A549 (cell line): Measurements from ENCODE around the gene GNG10. TPM values are rescaled to one million over a fixed set of nuclear protein-coding genes. Genes with fewer than 3 reads are reported as not detected.

ENCODE experiments used
- ATAC-seq, 2 experiments: fragments of 200-7000 bp in 1 of 2; fragments of >200 bp in 1 of 2; cut with Nextera tagmentation in 1 of 2; cut with Tn5 transposase in 1 of 2; 3 replicates each; pipeline versions ENCODE4 v1.8.0 to v1.9.1; 2018 to 2020; ENCODE audit warnings: mild to moderate bottlenecking in 1 of 2, moderate library complexity in 1 of 2
- CTCF ChIA-PET: fragments of 300-600 bp; sonication (Branson Sonifier 250); formaldehyde crosslinking; extraction: SDS; loops from one replicate; lab custom pipeline; 2021; ENCODE audit warnings: antibody characterized with exemption, inconsistent platforms; lab: Yijun Ruan, JAX
- POLR2A ChIA-PET: fragments of 350-600 bp; formaldehyde crosslinking; extraction: SDS; loops from one replicate; lab custom pipeline; 2021; ENCODE audit warnings: antibody characterized with exemption, inconsistent platforms; lab: Yijun Ruan, JAX
- DNase-seq, 2 experiments: peaks; one replicate each; pipeline versions ENCODE4 v3.0.0 to v3.0.0-alpha.2; 2011 to 2016; ENCODE audit warnings: low read depth in 1 of 2, low spot score in 1 of 2
- FAIRE-seq: peaks from 2 replicates; lab custom pipeline; 2011; peaks lifted over from hg19 to GRCh38; lab: Jason Lieb, UNC
- H3K27ac ChIP-seq, 2 experiments: fragments of >200 bp; sonication (Bioruptor Twin); formaldehyde crosslinking; 3 replicates each; pipeline ENCODE4 v1.5.1; 2016 to 2017
- H3K4me1 ChIP-seq: fragments of >200 bp; sonication (Bioruptor Twin); formaldehyde crosslinking; 3 replicates; pipeline ENCODE4 v1.6.1; 2016
- H3K4me2 ChIP-seq: fragments of >200 bp; sonication (Bioruptor Twin); formaldehyde crosslinking; 3 replicates; pipeline ENCODE4 v1.6.1; 2016
- H3K4me3 ChIP-seq: fragments of >200 bp; sonication (Bioruptor Twin); formaldehyde crosslinking; 3 replicates; pipeline ENCODE4 v1.5.1; 2016
- H3K9me3 ChIP-seq: fragments of >200 bp; sonication (Bioruptor Twin); formaldehyde crosslinking; 3 replicates; pipeline ENCODE4 v1.6.1; 2016
- CBX2 ChIP-seq: fragments of 200-600 bp; sonication (generic); IDR thresholded peaks from 2 replicates; pipeline ENCODE4 v1.6.1; 2016; ENCODE audit warnings: low read depth, mild to moderate bottlenecking, borderline replicate concordance
- CEBPB ChIP-seq, 2 experiments: fragments of >200 bp in 1 of 2; sonication (Bioruptor Twin) in 1 of 2; formaldehyde crosslinking in 1 of 2; IDR thresholded peaks; 2 replicates each; pipeline ENCODE4 v1.6.1; 2012 to 2016
- CHD4 ChIP-seq: fragments of 200-600 bp; sonication (generic); IDR thresholded peaks from 2 replicates; pipeline ENCODE4 v1.6.1; 2016; ENCODE audit warnings: antibody characterized with exemption, mild to moderate bottlenecking, borderline replicate concordance
- FOSL2 ChIP-seq, 2 experiments: fragments of 450-650 bp in 1 of 2; fragments of >200 bp in 1 of 2; sonication (Bioruptor Twin) in 1 of 2; formaldehyde crosslinking; IDR thresholded peaks; 2 replicates each; pipeline versions ENCODE4 v1.5.0 to v1.6.1; 2016 to 2020; ENCODE audit warnings: mild to moderate bottlenecking in 1 of 2, moderate library complexity in 1 of 2
- HOXB5 ChIP-seq: fragments of 250-450 bp; sonication (Bioruptor Pico); IDR thresholded peaks from 2 replicates; pipeline ENCODE4 v1.5.0; 2020; ENCODE audit warnings: mild to moderate bottlenecking, moderate library complexity
- JUNB ChIP-seq: fragments of >200 bp; sonication (Bioruptor Twin); formaldehyde crosslinking; IDR thresholded peaks from 2 replicates; pipeline ENCODE4 v1.6.1; 2016
- KDM1A ChIP-seq: fragments of 200-600 bp; sonication (generic); IDR thresholded peaks from 2 replicates; pipeline ENCODE4 v1.6.1; 2016; ENCODE audit warnings: low read depth, mild to moderate bottlenecking
- NFE2L2 ChIP-seq: fragments of 150-350 bp; conservative IDR thresholded peaks from 2 replicates; pipeline ENCODE4 v1.6.1; 2014; ENCODE audit warnings: low read length
- NPAS2 ChIP-seq: fragments of 250-450 bp; sonication (Bioruptor Pico); IDR thresholded peaks from 2 replicates; pipeline ENCODE4 v1.8.0; 2022; ENCODE audit warnings: mild to moderate bottlenecking, moderate library complexity, borderline replicate concordance
- NR3C1 ChIP-seq: fragments of >200 bp; sonication (Bioruptor Twin); formaldehyde crosslinking; IDR thresholded peaks from 3 replicates; pipeline ENCODE4 v1.6.1; 2017
- RAD21 ChIP-seq, 2 experiments: fragments of >200 bp in 1 of 2; sonication (Bioruptor Twin) in 1 of 2; formaldehyde crosslinking in 1 of 2; IDR thresholded peaks in 1 of 2; conservative IDR thresholded peaks in 1 of 2; 2 replicates in 1 of 2; 3 replicates in 1 of 2; pipeline ENCODE4 v1.6.1; 2012 to 2018; ENCODE audit warnings: inconsistent platforms in 1 of 2
- RNF2 ChIP-seq: fragments of 200-600 bp; sonication (generic); IDR thresholded peaks from 2 replicates; pipeline ENCODE4 v1.6.1; 2016; ENCODE audit warnings: low read depth, mild to moderate bottlenecking, antibody characterized with exemption, moderate library complexity, borderline replicate concordance
- ZFP36 ChIP-seq: fragments of 450-650 bp; IDR thresholded peaks from 2 replicates; pipeline ENCODE4 v1.6.1; 2014; ENCODE audit warnings: borderline replicate concordance; ENCODE audit not compliant: partially characterized antibody
- WGBS: methylation state at CpG from one replicate; pipeline ENCODE4 v1.1.6; 2017; ENCODE audit errors: missing lambda C conversion rate; 5-methylcytosine and 5-hydroxymethylcytosine counted together
- polyA plus RNA-seq, 4 experiments: library from polyadenylated mRNA; depleted of rRNA in 3 of 4; stranded (reverse); fragments of >200 nt; fragmentation: RNase III in 1 of 4; extraction: RNeasy Plus Mini Kit Qiagen cat#74134 plus additional on column Dnase treatment in 1 of 4; gene quantifications; 2 replicates in 3 of 4; 3 replicates in 1 of 4; pipeline ENCODE4 v1.2.3, GENCODE V29; 2011 to 2017
- TF ChIP-seq, protein P1 (sequence below): fragments of >200 bp; sonication (Bioruptor Twin); formaldehyde crosslinking; IDR thresholded peaks from 2 replicates; pipeline ENCODE4 v1.6.1; 2016
- TF ChIP-seq, protein P2 (sequence below): IDR thresholded peaks from 2 replicates; pipeline ENCODE4 v1.6.1; 2012
- TF ChIP-seq, protein P3 (sequence below): fragments of 250-450 bp; sonication (Bioruptor Pico); IDR thresholded peaks from 2 replicates; pipeline ENCODE4 v1.5.0; 2020; ENCODE audit warnings: low read depth, mild to moderate bottlenecking, moderate library complexity
- TF ChIP-seq, protein P4 (sequence below): fragments of >200 bp; sonication (Bioruptor Twin); formaldehyde crosslinking; IDR thresholded peaks from 3 replicates; pipeline ENCODE4 v1.5.1; 2016

Gene GNG10
- polyA plus RNA-seq, 2 of the 4 experiments (the other 2 are of a cell fraction), result 70.8 to 102 TPM

DNA sequence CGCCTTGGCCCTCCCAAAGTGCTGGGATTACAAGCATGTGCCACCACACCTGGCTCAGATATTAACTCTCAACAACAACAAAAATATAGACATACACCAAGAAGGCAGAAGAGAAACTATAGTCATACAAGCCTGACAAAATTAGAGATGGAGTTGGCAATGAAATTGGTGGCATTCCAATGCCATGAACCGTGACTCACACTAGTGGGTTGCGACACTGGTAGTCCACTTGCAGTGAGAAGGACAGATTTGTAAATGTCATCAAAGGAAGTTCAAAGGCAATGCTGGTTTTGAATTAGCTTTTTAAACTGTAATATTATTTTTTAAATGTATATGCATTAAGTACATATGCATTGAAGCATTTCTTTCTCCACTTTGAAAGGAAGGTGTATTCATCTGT is 38.8 kb upstream of the GNG10 start:
- DNase-seq (peak; percentile 50 to 65), ATAC-seq (peak; percentile 59 to 63; a peak in 4 of 6 replicates), FAIRE-seq (no peak)
- Histone ChIP-seq H3K9me3 (no peaks in the 10 kb centered on the region), H3K4me1 (peaks cover 24% of the 10 kb centered on the region), H3K4me3 (no peak overlapping the region), H3K4me2 (peak overlapping the region; percentile 30), H3K27ac (peak overlapping the region; percentile 37 to 70; a peak in 5 of 6 replicates)
- TF ChIP-seq FOSL2 (IDR thresholded peaks at IDR 0.05), result peak; percentile 63
- peak; percentile 84 for TF ChIP-seq FOSL2 (CRISPR knock-in tag; IDR thresholded peaks at IDR 0.05)
- TF ChIP-seq, protein P1, sequence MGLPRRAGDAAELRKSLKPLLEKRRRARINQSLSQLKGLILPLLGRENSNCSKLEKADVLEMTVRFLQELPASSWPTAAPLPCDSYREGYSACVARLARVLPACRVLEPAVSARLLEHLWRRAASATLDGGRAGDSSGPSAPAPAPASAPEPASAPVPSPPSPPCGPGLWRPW, result 0 out of 2 replicates have a peak, but pooled peaks have one; percentile 29
- peak; percentile 55 for TF ChIP-seq JUNB
- TF ChIP-seq ZFP36, result no peak
- no peak for TF ChIP-seq CHD4
- peak; percentile 58; the same call in 1 of the 2 replicates for TF ChIP-seq HOXB5
- TF ChIP-seq, protein P2, sequence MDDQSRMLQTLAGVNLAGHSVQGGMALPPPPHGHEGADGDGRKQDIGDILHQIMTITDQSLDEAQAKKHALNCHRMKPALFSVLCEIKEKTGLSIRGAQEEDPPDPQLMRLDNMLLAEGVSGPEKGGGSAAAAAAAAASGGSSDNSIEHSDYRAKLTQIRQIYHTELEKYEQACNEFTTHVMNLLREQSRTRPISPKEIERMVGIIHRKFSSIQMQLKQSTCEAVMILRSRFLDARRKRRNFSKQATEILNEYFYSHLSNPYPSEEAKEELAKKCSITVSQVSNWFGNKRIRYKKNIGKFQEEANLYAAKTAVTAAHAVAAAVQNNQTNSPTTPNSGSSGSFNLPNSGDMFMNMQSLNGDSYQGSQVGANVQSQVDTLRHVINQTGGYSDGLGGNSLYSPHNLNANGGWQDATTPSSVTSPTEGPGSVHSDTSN, result no peak
- no peak for TF ChIP-seq RNF2
- TF ChIP-seq CEBPB (IDR thresholded peaks at IDR 0.05), result peak; percentile 91 to 93
- ChIA-PET CTCF (interaction anchor here (0.5 to 12.1 kb wide), 3 partner anchors 10 to 23 kb away, joined by 3 to 112 read pairs (median 11); partner anchors contain the start of gene PTGR1), POLR2A (interaction anchor here (1.2 kb wide), 1 partner anchor 9 kb away, joined by 3 read pairs; the partner anchor contains the start of gene DNAJC25)
- 44% methylated on average over 3 of the region's 3 CpGs for WGBS

DNA sequence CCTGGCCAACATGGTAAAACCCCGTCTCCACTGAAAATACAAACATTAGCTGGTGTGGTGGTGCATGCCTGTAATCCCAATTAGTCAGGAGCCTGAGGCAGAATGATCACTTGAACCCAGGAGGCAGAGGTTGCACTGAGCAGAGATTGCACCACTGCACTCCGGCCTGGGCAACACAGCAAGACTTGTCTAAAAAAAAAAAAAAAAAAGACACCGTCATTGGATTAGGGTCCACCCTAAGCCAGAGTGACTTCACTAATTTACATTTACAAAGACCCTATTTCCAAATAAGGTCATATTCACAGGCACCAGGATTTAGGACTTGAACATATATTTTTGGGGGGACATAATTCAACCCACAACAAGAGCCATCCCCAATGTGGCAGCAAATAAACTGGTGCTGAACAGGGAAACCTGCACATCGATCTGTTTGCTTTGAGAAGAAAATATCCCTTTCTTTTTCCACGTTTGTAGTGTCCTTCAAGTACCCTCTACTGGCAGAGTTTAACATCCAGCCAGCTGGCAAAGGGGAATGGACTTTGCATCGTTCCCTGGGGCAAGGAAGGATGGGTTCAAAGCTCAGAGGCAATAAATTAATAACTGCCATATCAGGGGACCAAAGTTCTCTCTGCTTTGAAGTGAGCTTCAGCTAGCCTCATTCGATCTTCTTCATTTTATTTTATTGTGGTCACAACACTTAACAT is 34.0 kb upstream of the GNG10 start:
- Histone ChIP-seq H3K4me3 (no peak overlapping the region), H3K27ac (no peak overlapping the region), H3K4me2 (0 out of 3 replicates have a peak overlapping the region, but pooled peaks have one; percentile 0), H3K9me3 (no peaks in the 10 kb centered on the region), H3K4me1 (peaks cover 26% of the 10 kb centered on the region)
- ATAC-seq (no peak), DNase-seq (no peak), FAIRE-seq (no peak)
- 57% methylated on average over 7 of the region's 7 CpGs for WGBS
- ChIA-PET CTCF (interaction anchor here (1.1 to 12.1 kb wide), 3 partner anchors 11 to 28 kb away, joined by 4 to 112 read pairs (median 13); partner anchors contain the start of gene PTGR1), POLR2A (no interaction called here)
- TF ChIP-seq, protein P1, result no peak
- TF ChIP-seq RNF2 (no peak), NFE2L2 (no peak), NPAS2 (CRISPR knock-in tag) (no peak), NR3C1 (no peak), CBX2 (no peak), RAD21 (conservative IDR thresholded peaks at IDR 0.05 in 1 of 2, IDR thresholded peaks at IDR 0.05 in 1 of 2) (peak; percentile 21 to 30; a peak in 2 of 5 replicates), KDM1A (no peak)
- TF ChIP-seq, protein P3, sequence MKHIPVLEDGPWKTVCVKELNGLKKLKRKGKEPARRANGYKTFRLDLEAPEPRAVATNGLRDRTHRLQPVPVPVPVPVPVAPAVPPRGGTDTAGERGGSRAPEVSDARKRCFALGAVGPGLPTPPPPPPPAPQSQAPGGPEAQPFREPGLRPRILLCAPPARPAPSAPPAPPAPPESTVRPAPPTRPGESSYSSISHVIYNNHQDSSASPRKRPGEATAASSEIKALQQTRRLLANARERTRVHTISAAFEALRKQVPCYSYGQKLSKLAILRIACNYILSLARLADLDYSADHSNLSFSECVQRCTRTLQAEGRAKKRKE (CRISPR knock-in tag), result no peak
- TF ChIP-seq, protein P4, sequence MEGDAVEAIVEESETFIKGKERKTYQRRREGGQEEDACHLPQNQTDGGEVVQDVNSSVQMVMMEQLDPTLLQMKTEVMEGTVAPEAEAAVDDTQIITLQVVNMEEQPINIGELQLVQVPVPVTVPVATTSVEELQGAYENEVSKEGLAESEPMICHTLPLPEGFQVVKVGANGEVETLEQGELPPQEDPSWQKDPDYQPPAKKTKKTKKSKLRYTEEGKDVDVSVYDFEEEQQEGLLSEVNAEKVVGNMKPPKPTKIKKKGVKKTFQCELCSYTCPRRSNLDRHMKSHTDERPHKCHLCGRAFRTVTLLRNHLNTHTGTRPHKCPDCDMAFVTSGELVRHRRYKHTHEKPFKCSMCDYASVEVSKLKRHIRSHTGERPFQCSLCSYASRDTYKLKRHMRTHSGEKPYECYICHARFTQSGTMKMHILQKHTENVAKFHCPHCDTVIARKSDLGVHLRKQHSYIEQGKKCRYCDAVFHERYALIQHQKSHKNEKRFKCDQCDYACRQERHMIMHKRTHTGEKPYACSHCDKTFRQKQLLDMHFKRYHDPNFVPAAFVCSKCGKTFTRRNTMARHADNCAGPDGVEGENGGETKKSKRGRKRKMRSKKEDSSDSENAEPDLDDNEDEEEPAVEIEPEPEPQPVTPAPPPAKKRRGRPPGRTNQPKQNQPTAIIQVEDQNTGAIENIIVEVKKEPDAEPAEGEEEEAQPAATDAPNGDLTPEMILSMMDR, result peak; percentile 27; the same call in 2 of the 3 replicates
